MM.1S (cell line): ENCODE measurements around the gene AOC2.

Experiments used
- DNase-seq: peaks from one replicate; pipeline ENCODE4 v3.0.0-alpha.2; 2015
- H2AFZ ChIP-seq: fragments of 300-600 bp; sonication (generic); 2 replicates; pipeline ENCODE4 v1.6.0; 2016; ENCODE audit warnings: antibody characterized with exemption, low read length
- H3F3A ChIP-seq: fragments of 300-600 bp; sonication (generic); 2 replicates; pipeline ENCODE4 v1.6.1; 2016; ENCODE audit warnings: mild to moderate bottlenecking, antibody characterized with exemption, low read length, moderate library complexity, mixed read lengths; ENCODE audit not compliant: insufficient read depth
- H3K27ac ChIP-seq: fragments of 300-600 bp; sonication (generic); 2 replicates; pipeline ENCODE4 v1.5.1; 2016; ENCODE audit warnings: mild to moderate bottlenecking, low read length
- H3K27me3 ChIP-seq: fragments of 300-600 bp; sonication (generic); replicated peaks from 2 replicates; pipeline ENCODE4 v1.6.0; 2016; ENCODE audit warnings: low read length; ENCODE audit not compliant: insufficient read depth
- H3K36me3 ChIP-seq: fragments of 300-600 bp; sonication (generic); replicated peaks from 2 replicates; pipeline ENCODE4 v1.6.1; 2016; ENCODE audit warnings: mild to moderate bottlenecking, low read length, mixed read lengths; ENCODE audit not compliant: insufficient read depth
- H3K4me1 ChIP-seq: fragments of 300-600 bp; sonication (generic); 2 replicates; pipeline ENCODE4 v1.6.1; 2016; ENCODE audit warnings: low read length, mixed read lengths
- H3K4me2 ChIP-seq: fragments of 300-600 bp; sonication (generic); 2 replicates; pipeline ENCODE4 v1.6.0; 2016; ENCODE audit warnings: low read depth, low read length
- H3K4me3 ChIP-seq: fragments of 300-600 bp; sonication (generic); 2 replicates; pipeline ENCODE4 v1.5.1; 2016; ENCODE audit warnings: low read length, mixed read lengths
- H3K79me2 ChIP-seq: fragments of 300-600 bp; sonication (generic); 2 replicates; pipeline ENCODE4 v1.6.1; 2016; ENCODE audit warnings: mixed run types, low read length, mixed read lengths
- H3K9ac ChIP-seq: fragments of 300-600 bp; sonication (generic); 2 replicates; pipeline ENCODE4 v1.6.1; 2016; ENCODE audit warnings: low read length, mixed read lengths
- H3K9me2 ChIP-seq: fragments of 300-600 bp; sonication (generic); replicated peaks from 2 replicates; pipeline ENCODE4 v1.6.1; 2016; ENCODE audit warnings: mild to moderate bottlenecking, low read length, mixed read lengths; ENCODE audit not compliant: insufficient read depth
- H3K9me3 ChIP-seq: fragments of 300-600 bp; sonication (generic); replicated peaks from 2 replicates; pipeline ENCODE4 v1.6.1; 2016; ENCODE audit warnings: mild to moderate bottlenecking, low read length, mixed read lengths; ENCODE audit not compliant: insufficient read depth
- H4K20me1 ChIP-seq: fragments of 300-600 bp; sonication (generic); 2 replicates; pipeline ENCODE4 v1.6.1; 2016; ENCODE audit warnings: mild to moderate bottlenecking, low read length, moderate library complexity, mixed read lengths; ENCODE audit not compliant: insufficient read depth
- EZH2 ChIP-seq: fragments of 300-600 bp; sonication (generic); optimal IDR thresholded peaks from 2 replicates; pipeline ENCODE3; 2017; ENCODE audit warnings: low read depth, mild to moderate bottlenecking, antibody characterized with exemption, low read length, mixed read lengths
- EZH2phosphoT487 ChIP-seq: fragments of 300-600 bp; sonication (generic); IDR thresholded peaks from 2 replicates; pipeline ENCODE4 v1.6.1; 2018; ENCODE audit warnings: antibody characterized with exemption, low read length
- TF ChIP-seq, protein P1 (sequence below): fragments of 300-600 bp; sonication (generic); IDR thresholded peaks from 2 replicates; pipeline ENCODE4 v1.5.1; 2016; ENCODE audit warnings: antibody characterized with exemption, low read length, mixed read lengths

The AOC2 gene

DNA sequence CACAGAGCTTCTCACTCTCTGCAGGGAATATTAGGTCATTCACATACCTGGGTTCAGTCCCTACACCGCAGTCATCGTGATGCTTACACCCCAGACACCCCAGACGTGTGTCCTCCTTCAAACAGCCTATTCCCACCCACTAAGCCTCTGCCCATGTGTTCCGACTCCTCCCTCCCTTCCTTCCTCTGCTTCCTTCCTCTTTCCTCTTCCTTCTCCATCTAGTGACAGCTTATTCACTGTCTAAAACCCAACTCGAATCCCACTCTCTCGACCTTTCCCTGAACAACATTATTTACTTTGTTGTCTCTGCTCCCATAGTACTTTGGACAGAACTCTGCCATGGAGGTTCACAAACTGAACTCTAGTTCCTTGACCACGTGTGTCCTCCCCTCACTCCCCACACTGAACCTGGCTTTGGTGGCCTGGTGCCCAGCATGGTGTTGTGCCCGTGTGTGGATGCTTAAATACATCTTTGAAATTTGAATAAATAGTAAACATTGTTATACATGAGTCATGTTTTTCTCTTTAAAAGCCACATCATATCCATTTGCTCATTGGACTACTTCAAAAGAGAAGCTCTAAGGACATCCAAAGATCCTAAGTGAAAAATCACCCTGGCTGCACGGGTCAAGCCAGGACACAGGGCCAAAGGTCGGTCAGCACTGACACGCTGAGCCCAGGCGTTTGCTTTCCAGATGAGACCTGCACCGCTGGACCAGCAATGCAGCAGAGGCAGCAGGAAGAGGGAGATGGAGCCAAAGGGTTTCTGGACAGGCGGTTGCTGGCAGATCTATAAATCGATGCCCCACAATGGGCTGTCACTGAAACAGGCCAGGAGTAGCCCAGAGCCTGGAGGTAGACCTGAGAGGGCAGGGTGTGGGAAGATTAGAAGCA, 42.1 kb downstream of the AOC2 start:
- H3K9ac ChIP-seq = no peak overlapping the region
- H3K4me2 ChIP-seq = no peak overlapping the region
- no peak overlapping the region for H3K27ac ChIP-seq
- no peaks in the 10 kb centered on the region for H3K9me2 ChIP-seq
- H3F3A ChIP-seq = no peaks in the 10 kb centered on the region
- H3K27me3 ChIP-seq = no peaks in the 10 kb centered on the region
- TF ChIP-seq EZH2 = no peak
- TF ChIP-seq, protein P1, sequence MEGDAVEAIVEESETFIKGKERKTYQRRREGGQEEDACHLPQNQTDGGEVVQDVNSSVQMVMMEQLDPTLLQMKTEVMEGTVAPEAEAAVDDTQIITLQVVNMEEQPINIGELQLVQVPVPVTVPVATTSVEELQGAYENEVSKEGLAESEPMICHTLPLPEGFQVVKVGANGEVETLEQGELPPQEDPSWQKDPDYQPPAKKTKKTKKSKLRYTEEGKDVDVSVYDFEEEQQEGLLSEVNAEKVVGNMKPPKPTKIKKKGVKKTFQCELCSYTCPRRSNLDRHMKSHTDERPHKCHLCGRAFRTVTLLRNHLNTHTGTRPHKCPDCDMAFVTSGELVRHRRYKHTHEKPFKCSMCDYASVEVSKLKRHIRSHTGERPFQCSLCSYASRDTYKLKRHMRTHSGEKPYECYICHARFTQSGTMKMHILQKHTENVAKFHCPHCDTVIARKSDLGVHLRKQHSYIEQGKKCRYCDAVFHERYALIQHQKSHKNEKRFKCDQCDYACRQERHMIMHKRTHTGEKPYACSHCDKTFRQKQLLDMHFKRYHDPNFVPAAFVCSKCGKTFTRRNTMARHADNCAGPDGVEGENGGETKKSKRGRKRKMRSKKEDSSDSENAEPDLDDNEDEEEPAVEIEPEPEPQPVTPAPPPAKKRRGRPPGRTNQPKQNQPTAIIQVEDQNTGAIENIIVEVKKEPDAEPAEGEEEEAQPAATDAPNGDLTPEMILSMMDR = no peak
- no peak for TF ChIP-seq EZH2phosphoT487
- H3K9me3 ChIP-seq = no peaks in the 10 kb centered on the region
- no peak overlapping the region for H3K4me3 ChIP-seq
- no peaks in the 10 kb centered on the region for H3K36me3 ChIP-seq
- H4K20me1 ChIP-seq = no peaks in the 10 kb centered on the region
- no peak overlapping the region for H2AFZ ChIP-seq
- no peaks in the 10 kb centered on the region for H3K79me2 ChIP-seq
- no peak for DNase-seq
- H3K4me1 ChIP-seq = no peaks in the 10 kb centered on the region

DNA sequence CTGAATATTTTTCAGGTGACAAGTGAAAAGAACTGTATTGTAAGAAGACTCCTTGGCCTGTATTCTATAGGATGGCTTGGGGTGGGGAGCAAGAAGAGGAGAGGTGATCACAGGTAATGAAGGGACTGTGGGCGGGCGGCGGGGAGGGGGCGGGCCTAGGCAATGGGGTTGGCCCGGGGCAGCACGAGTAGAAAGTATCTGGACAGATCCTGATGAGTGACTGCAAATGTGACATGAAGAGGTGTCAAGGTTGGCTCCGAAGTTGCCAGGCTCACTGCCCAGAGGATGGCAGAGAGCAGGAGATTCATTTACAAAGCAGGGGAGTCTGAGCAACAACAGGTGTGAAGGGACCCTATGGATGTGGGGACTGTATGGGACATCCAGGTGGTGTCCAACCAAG, 45.4 kb downstream of the AOC2 start:
- Histone ChIP-seq H3K27me3 (no peaks in the 10 kb centered on the region), H3K4me3 (no peak overlapping the region), H3K9ac (no peak overlapping the region), H3K36me3 (no peaks in the 10 kb centered on the region), H3K9me2 (no peaks in the 10 kb centered on the region), H3K79me2 (no peaks in the 10 kb centered on the region), H3K4me2 (no peak overlapping the region), H3K4me1 (peaks cover 6% of the 10 kb centered on the region; the same call in 1 of the 2 replicates), H3F3A (no peaks in the 10 kb centered on the region), H2AFZ (no peak overlapping the region), H3K9me3 (no peaks in the 10 kb centered on the region), H3K27ac (no peak overlapping the region), H4K20me1 (no peaks in the 10 kb centered on the region)
- no peak for TF ChIP-seq EZH2
- TF ChIP-seq, protein P1 = no peak
- TF ChIP-seq EZH2phosphoT487 = no peak
- no peak for DNase-seq

DNA sequence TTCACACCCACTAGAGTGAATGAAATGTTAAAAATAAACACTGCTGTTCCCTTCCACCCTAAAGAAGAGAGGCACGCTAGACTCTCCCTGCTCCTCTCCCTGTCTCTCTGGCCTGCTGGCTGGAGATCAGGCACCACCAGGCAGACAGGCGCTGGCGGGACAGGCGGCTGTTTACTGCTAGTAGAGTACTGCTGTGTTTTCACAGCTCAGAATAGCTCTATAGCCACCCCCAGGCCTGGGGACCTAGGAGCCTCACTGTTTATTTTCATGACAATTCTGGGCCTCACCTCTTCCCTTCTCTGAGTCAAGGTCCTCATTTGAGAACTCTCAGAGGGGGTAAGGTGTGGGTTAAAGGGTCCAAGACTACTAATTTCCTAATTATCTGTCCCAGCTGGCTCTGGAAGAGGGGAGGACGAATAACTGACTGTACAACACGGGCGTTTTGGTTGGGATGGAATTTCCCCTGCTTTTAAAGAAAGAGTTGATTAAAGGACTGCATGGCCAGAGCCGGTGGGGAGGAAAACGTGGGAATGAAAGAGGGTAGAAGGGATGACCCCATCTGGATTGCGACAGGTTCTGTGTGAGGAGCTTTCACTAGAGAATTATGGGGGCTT, 47.3 kb downstream of the AOC2 start:
- Histone ChIP-seq H3F3A (no peaks in the 10 kb centered on the region), H3K9ac (no peak overlapping the region), H3K27me3 (no peaks in the 10 kb centered on the region), H3K4me3 (no peak overlapping the region), H3K9me2 (no peaks in the 10 kb centered on the region), H3K4me1 (peaks cover 6% of the 10 kb centered on the region; the same call in 1 of the 2 replicates), H3K27ac (no peak overlapping the region), H4K20me1 (no peaks in the 10 kb centered on the region), H3K79me2 (no peaks in the 10 kb centered on the region), H3K9me3 (no peaks in the 10 kb centered on the region), H2AFZ (no peak overlapping the region), H3K36me3 (no peaks in the 10 kb centered on the region), H3K4me2 (no peak overlapping the region)
- TF ChIP-seq EZH2 (no peak), EZH2phosphoT487 (no peak)
- TF ChIP-seq, protein P1 = no peak
- no peak for DNase-seq
